ENCODE measurements around the gene PTPDC1. TPM values are rescaled to one million over a fixed set of nuclear protein-coding genes. Genes with fewer than 3 reads are reported as not detected.

The PTPDC1 gene
- total and polyA plus RNA-seq, 2 of the 8 experiments (the other 6 are each of a cell fraction or from before 2014, with no cell fraction given), result 4.1 to 7.3 TPM

DNA sequence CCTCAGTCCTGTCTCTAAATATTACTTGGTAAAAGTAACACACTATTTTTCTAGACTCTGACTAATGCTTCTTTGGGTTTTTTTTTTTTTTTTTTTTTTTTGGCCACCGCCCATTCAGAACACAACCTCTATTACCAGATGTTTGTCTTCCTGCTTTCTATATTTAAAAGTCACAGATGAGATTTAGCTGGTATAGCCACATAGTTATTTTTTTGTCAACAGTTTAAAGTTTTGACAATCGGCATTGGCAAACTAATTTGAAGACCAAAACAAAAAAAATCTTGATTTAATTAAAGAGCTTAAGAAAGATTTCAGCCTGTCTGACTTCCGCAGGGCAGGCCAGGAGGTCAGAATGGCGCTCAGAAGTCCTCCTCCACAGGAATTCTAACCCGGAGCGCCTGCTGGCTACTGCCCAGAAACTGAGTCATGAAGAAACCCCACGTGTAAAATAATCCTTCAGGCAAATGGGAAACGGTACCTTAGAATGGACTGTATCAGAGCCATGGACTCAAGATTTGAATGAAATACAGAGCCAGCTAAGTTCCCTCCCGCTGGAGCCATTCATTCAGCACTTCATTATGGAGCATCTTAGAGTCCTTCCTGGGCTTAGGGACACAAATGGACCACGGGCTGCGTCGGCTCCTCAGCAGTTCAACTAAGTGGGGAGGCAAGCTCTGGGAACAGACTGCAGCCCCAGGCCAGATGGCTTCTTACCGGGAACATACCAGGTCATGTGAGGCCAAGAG, 55.6 kb downstream of the PTPDC1 start:
- no peaks in the 10 kb centered on the region for H3K23me2 ChIP-seq (ENCODE audit: low read depth, low read length)
- H3K27ac ChIP-seq (ENCODE audit: low read depth, low read length), result no peak overlapping the region
- H2BK5ac ChIP-seq (ENCODE audit: low read depth, low read length), result no peak overlapping the region
- POLR2A ChIA-PET (ENCODE audit: partially characterized antibody), result no interaction called here
- H3K79me1 ChIP-seq (ENCODE audit: low read depth, low read length), result no peaks in the 10 kb centered on the region
- no peak overlapping the region for H3K14ac ChIP-seq (ENCODE audit: insufficient read length)
- no peak overlapping the region for H3K18ac ChIP-seq (ENCODE audit: extremely low read depth, low read length)
- CTCF ChIA-PET (ENCODE audit: partially characterized antibody), result interaction anchor here (1.0 to 1.7 kb wide), 3 partner anchors 31 to 126 kb away, joined by 3 to 6 read pairs (median 3); no protein-coding TSS in a partner anchor
- no peak overlapping the region for H4K8ac ChIP-seq (ENCODE audit: extremely low read depth, insufficient read depth, low read length)
- H3K4me2 ChIP-seq (ENCODE audit: insufficient read depth in 1 of 2, low read depth in 2 of 2, low read length in 2 of 2), result no peak overlapping the region
- no peak overlapping the region for H3K4ac ChIP-seq (replicated peaks; ENCODE audit: insufficient read length, low read depth, low read length)
- no peaks in the 10 kb centered on the region for H3K79me2 ChIP-seq (ENCODE audit: control insufficient read depth in 1 of 2, insufficient read depth in 2 of 2, low read length in 2 of 2)
- no peaks in the 10 kb centered on the region for H3K27me3 ChIP-seq (replicated peaks in 1 of 4; ENCODE audit: control insufficient read depth in 3 of 4, extremely low read depth in 1 of 4, insufficient read depth in 3 of 4, low read length in 3 of 4)
- no peaks in the 10 kb centered on the region for H3K9me3 ChIP-seq (ENCODE audit: insufficient read depth in 2 of 2, low read depth in 1 of 2, low read length in 1 of 2)
- no peak overlapping the region for H3K23ac ChIP-seq (ENCODE audit: insufficient read length)
- DNase-seq (ENCODE audit: low read depth in 1 of 2, low spot score in 2 of 2) (no peak), FAIRE-seq (no peak)
- no peak overlapping the region for H4K5ac ChIP-seq (ENCODE audit: insufficient read length, low read depth, low read length)
- H3K4me1 ChIP-seq (replicated peaks in 1 of 4; ENCODE audit: control insufficient read depth in 3 of 4, insufficient read depth in 4 of 4, low read length in 3 of 4), result no peaks in the 10 kb centered on the region; a peak in 1 of 7 replicates
- peak overlapping the region; percentile 62 for H2AFZ ChIP-seq (ENCODE audit: low read length)
- no peak overlapping the region for H4K91ac ChIP-seq (replicated peaks; ENCODE audit: insufficient read length, low read length)
- no peaks in the 10 kb centered on the region for H4K20me1 ChIP-seq (replicated peaks in 1 of 2; ENCODE audit: control insufficient read depth in 1 of 2, insufficient read depth in 2 of 2, low read length in 2 of 2)
- no peaks in the 10 kb centered on the region for H3K36me3 ChIP-seq (ENCODE audit: control insufficient read depth in 2 of 4, insufficient read depth in 4 of 4, low read length in 3 of 4)
- WGBS, 2 experiments (ENCODE audit: extremely low coverage in 1 of 2, insufficient coverage in 1 of 2, insufficient read length in 1 of 2, insufficient replicate concordance in 2 of 2, low coverage in 1 of 2, low lambda C conversion rate in 2 of 2, missing lambda C conversion rate in 1 of 2), result 88% methylated on average over 13 of the region's 13 CpGs; no CpG with 5 or more reads in 1 of the 2 experiments
- H2BK15ac ChIP-seq (ENCODE audit: low read length), result peak overlapping the region; percentile 29; the same call in 1 of the 2 replicates
- H3K9ac ChIP-seq (replicated peaks in 1 of 4; ENCODE audit: extremely low read depth in 1 of 4, low read depth in 3 of 4, low read length in 3 of 4), result no peak overlapping the region
- no peak overlapping the region for H2BK20ac ChIP-seq (ENCODE audit: low read length)
- no peak overlapping the region for H3K56ac ChIP-seq (replicated peaks; ENCODE audit: insufficient read length, low read depth, low read length)
- no peak overlapping the region for H2BK120ac ChIP-seq (replicated peaks; ENCODE audit: low read depth, low read length)
- no peak overlapping the region for H3K4me3 ChIP-seq (ENCODE audit: extremely low read depth in 1 of 4, insufficient read depth in 2 of 4, low read depth in 3 of 4, low read length in 4 of 4)
- no peak overlapping the region for H2BK12ac ChIP-seq (ENCODE audit: low read depth, low read length)
- no peak overlapping the region for H2AK5ac ChIP-seq (ENCODE audit: low read depth, low read length)
- no peak for TF ChIP-seq SIX5 (IDR thresholded peaks at IDR 0.05; ENCODE audit: low read depth, low read length)
- TF ChIP-seq CHD1 (IDR thresholded peaks at IDR 0.05; ENCODE audit: low read depth, low read length), result no peak
- TF ChIP-seq HDAC6 (IDR thresholded peaks at IDR 0.05; ENCODE audit: low read depth, low read length), result no peak
- TF ChIP-seq, protein P1, sequence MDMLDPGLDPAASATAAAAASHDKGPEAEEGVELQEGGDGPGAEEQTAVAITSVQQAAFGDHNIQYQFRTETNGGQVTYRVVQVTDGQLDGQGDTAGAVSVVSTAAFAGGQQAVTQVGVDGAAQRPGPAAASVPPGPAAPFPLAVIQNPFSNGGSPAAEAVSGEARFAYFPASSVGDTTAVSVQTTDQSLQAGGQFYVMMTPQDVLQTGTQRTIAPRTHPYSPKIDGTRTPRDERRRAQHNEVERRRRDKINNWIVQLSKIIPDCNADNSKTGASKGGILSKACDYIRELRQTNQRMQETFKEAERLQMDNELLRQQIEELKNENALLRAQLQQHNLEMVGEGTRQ (IDR thresholded peaks at IDR 0.05; ENCODE audit: low read length), result no peak
- no peak for TF ChIP-seq EP300 (IDR thresholded peaks at IDR 0.05; ENCODE audit: borderline replicate concordance in 1 of 2, low read depth in 2 of 2, low read length in 2 of 2)
- TF ChIP-seq, protein P2, sequence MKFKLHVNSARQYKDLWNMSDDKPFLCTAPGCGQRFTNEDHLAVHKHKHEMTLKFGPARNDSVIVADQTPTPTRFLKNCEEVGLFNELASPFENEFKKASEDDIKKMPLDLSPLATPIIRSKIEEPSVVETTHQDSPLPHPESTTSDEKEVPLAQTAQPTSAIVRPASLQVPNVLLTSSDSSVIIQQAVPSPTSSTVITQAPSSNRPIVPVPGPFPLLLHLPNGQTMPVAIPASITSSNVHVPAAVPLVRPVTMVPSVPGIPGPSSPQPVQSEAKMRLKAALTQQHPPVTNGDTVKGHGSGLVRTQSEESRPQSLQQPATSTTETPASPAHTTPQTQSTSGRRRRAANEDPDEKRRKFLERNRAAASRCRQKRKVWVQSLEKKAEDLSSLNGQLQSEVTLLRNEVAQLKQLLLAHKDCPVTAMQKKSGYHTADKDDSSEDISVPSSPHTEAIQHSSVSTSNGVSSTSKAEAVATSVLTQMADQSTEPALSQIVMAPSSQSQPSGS (IDR thresholded peaks at IDR 0.05; ENCODE audit: low read length), result no peak
- TF ChIP-seq HDAC2 (IDR thresholded peaks at IDR 0.05; ENCODE audit: borderline replicate concordance in 1 of 2, low read depth in 2 of 2, low read length in 2 of 2), result no peak
- TF ChIP-seq POLR2A (IDR thresholded peaks at IDR 0.05; ENCODE audit: control extremely low read depth in 1 of 2, low read depth in 2 of 2, low read length in 2 of 2), result no peak
- no peak for TF ChIP-seq CBX8 (IDR thresholded peaks at IDR 0.05; ENCODE audit: borderline replicate concordance, low read depth, low read length)
